Measurements from ENCODE around the gene KPNA2. TPM values are rescaled to one million over a fixed set of nuclear protein-coding genes. Genes with fewer than 3 reads are reported as not detected.
"Not testable (repeated sequence)": the region's sequence is repeated elsewhere in the genome, so short reads cannot be mapped to it uniquely, and the experiment has no call there.

The KPNA2 gene
- total and polyA plus RNA-seq, 5 donors: 16.5 to 29.5 (median 22.1) TPM

GRCh38 chr17:67998466-67998865 is 37.1 kb upstream of the KPNA2 start:
- Histone ChIP-seq H3K27me3 (ENCODE audit: control insufficient read depth, insufficient read depth) (no peaks in the 10 kb centered on the region), H3K27ac (ENCODE audit: low read length) (no peak overlapping the region), H3K9me3 (ENCODE audit: control insufficient read depth, low read length) (no peaks in the 10 kb centered on the region), H3K4me3 (ENCODE audit: low read length) (no peak overlapping the region), H3K4me1 (ENCODE audit: control insufficient read depth, insufficient read depth, low read length) (peaks cover 2% of the 10 kb centered on the region)
- 85% methylated on average over 2 of the region's 2 CpGs for WGBS
- DNase-seq: no peak
- intact Hi-C loops (cut with DNase I): no loop called here
- ATAC-seq: no peak

GRCh38 chr17:67999291-67999911 is 36.1 kb upstream of the KPNA2 start:
- 90% methylated on average over 3 of the region's 3 CpGs for WGBS
- Histone ChIP-seq H3K4me1 (ENCODE audit: control insufficient read depth, insufficient read depth, low read length) (peaks cover 2% of the 10 kb centered on the region), H3K27ac (ENCODE audit: low read length) (no peak overlapping the region), H3K4me3 (ENCODE audit: low read length) (no peak overlapping the region), H3K27me3 (ENCODE audit: control insufficient read depth, insufficient read depth) (no peaks in the 10 kb centered on the region), H3K9me3 (ENCODE audit: control insufficient read depth, low read length) (no peaks in the 10 kb centered on the region)
- no peak for ATAC-seq
- DNase-seq: no peak
- intact Hi-C loops (cut with DNase I): no loop called here

GRCh38 chr17:68004201-68004600 is 31.3 kb upstream of the KPNA2 start:
- DNase-seq (no peak), ATAC-seq (no peak)
- Histone ChIP-seq H3K4me3 (ENCODE audit: low read length) (no peak overlapping the region), H3K4me1 (ENCODE audit: control insufficient read depth, insufficient read depth, low read length) (peaks cover 3% of the 10 kb centered on the region), H3K27ac (ENCODE audit: low read length) (no peak overlapping the region), H3K9me3 (ENCODE audit: control insufficient read depth, low read length) (no peaks in the 10 kb centered on the region), H3K27me3 (ENCODE audit: control insufficient read depth, insufficient read depth) (no peaks in the 10 kb centered on the region)
- 88% methylated on average over 3 of the region's 3 CpGs for WGBS
- intact Hi-C loops (cut with DNase I): no loop called here

GRCh38 chr17:68006797-68007196 is 28.7 kb upstream of the KPNA2 start:
- WGBS: 45% methylated on average over 6 of the region's 6 CpGs
- Histone ChIP-seq H3K27me3 (ENCODE audit: control insufficient read depth, insufficient read depth) (no peaks in the 10 kb centered on the region), H3K4me3 (ENCODE audit: low read length) (no peak overlapping the region), H3K4me1 (ENCODE audit: control insufficient read depth, insufficient read depth, low read length) (peaks cover 3% of the 10 kb centered on the region), H3K27ac (ENCODE audit: low read length) (no peak overlapping the region), H3K9me3 (ENCODE audit: control insufficient read depth, low read length) (no peaks in the 10 kb centered on the region)
- DNase-seq: peak; percentile 59 to 90 (median 86)
- peak; percentile 88 to 97 for ATAC-seq
- intact Hi-C loops (cut with DNase I): no loop called here

- intact Hi-C loops (cut with DNase I): no loop called here
- WGBS: 49% methylated on average over 20 of the region's 20 CpGs
- ATAC-seq (peak in 1 of 2 donors; percentile 72), DNase-seq (peak; percentile 53 to 77 (median 73))
- peaks cover 3% of the 10 kb centered on the region for H3K4me1 ChIP-seq (ENCODE audit: control insufficient read depth, insufficient read depth, low read length)
- no peaks in the 10 kb centered on the region for H3K9me3 ChIP-seq (ENCODE audit: control insufficient read depth, low read length)
- no peaks in the 10 kb centered on the region for H3K27me3 ChIP-seq (ENCODE audit: control insufficient read depth, insufficient read depth)
- no peak overlapping the region for H3K4me3 ChIP-seq (ENCODE audit: low read length)
- no peak overlapping the region for H3K27ac ChIP-seq (ENCODE audit: low read length)
Measured at GRCh38 chr17:68011199-68011665, 24.3 kb upstream of the KPNA2 start.

- Histone ChIP-seq H3K27ac (ENCODE audit: low read length) (no peak overlapping the region), H3K4me3 (ENCODE audit: low read length) (no peak overlapping the region), H3K27me3 (ENCODE audit: control insufficient read depth, insufficient read depth) (no peaks in the 10 kb centered on the region), H3K9me3 (ENCODE audit: control insufficient read depth, low read length) (no peaks in the 10 kb centered on the region), H3K4me1 (ENCODE audit: control insufficient read depth, insufficient read depth, low read length) (no peaks in the 10 kb centered on the region)
- DNase-seq (no peak), ATAC-seq (no peak)
- intact Hi-C loops (cut with DNase I): no loop called here
Measured at GRCh38 chr17:68013385-68013784, 22.1 kb upstream of the KPNA2 start.

GRCh38 chr17:68015081-68015723 is 20.3 kb upstream of the KPNA2 start:
- DNase-seq: no peak
- Histone ChIP-seq H3K27ac (ENCODE audit: low read length) (no peak overlapping the region), H3K4me1 (ENCODE audit: control insufficient read depth, insufficient read depth, low read length) (no peaks in the 10 kb centered on the region), H3K27me3 (ENCODE audit: control insufficient read depth, insufficient read depth) (no peaks in the 10 kb centered on the region), H3K4me3 (ENCODE audit: low read length) (no peak overlapping the region), H3K9me3 (ENCODE audit: control insufficient read depth, low read length) (no peaks in the 10 kb centered on the region)
- no peak for ATAC-seq
- intact Hi-C loops (cut with DNase I): no loop called here
- WGBS: 92% methylated on average over 11 of the region's 11 CpGs

- Histone ChIP-seq H3K27me3 (ENCODE audit: control insufficient read depth, insufficient read depth) (no peaks in the 10 kb centered on the region), H3K4me1 (ENCODE audit: control insufficient read depth, insufficient read depth, low read length) (no peaks in the 10 kb centered on the region), H3K9me3 (ENCODE audit: control insufficient read depth, low read length) (no peaks in the 10 kb centered on the region), H3K4me3 (ENCODE audit: low read length) (no peak overlapping the region), H3K27ac (ENCODE audit: low read length) (no peak overlapping the region)
- 95% methylated on average over 2 of the region's 2 CpGs for WGBS
- DNase-seq (no peak), ATAC-seq (no peak)
- intact Hi-C loops (cut with DNase I): no loop called here
Measured at GRCh38 chr17:68016838-68017237, 18.7 kb upstream of the KPNA2 start.

GRCh38 chr17:68018493-68018892 is 17.0 kb upstream of the KPNA2 start:
- H3K27me3 ChIP-seq (ENCODE audit: control insufficient read depth, insufficient read depth); H3K4me3 ChIP-seq (ENCODE audit: low read length); intact Hi-C loops (cut with DNase I); H3K27ac ChIP-seq (ENCODE audit: low read length); H3K9me3 ChIP-seq (ENCODE audit: control insufficient read depth, low read length); H3K4me1 ChIP-seq (ENCODE audit: control insufficient read depth, insufficient read depth, low read length); DNase-seq; ATAC-seq: not testable (repeated sequence)
- WGBS: 95% methylated on average over 21 of the region's 21 CpGs

GRCh38 chr17:68019336-68019674 is 16.2 kb upstream of the KPNA2 start:
- WGBS: 80% methylated on average over 9 of the region's 9 CpGs
- Histone ChIP-seq H3K27me3 (ENCODE audit: control insufficient read depth, insufficient read depth) (no peaks in the 10 kb centered on the region), H3K4me1 (ENCODE audit: control insufficient read depth, insufficient read depth, low read length) (no peaks in the 10 kb centered on the region), H3K9me3 (ENCODE audit: control insufficient read depth, low read length) (no peaks in the 10 kb centered on the region), H3K4me3 (ENCODE audit: low read length) (no peak overlapping the region), H3K27ac (ENCODE audit: low read length) (no peak overlapping the region)
- ATAC-seq (no peak), DNase-seq (no peak)
- intact Hi-C loops (cut with DNase I): no loop called here

GRCh38 chr17:68019675-68020408 is 15.7 kb upstream of the KPNA2 start:
- peak; percentile 97 to 98 for ATAC-seq
- intact Hi-C loops (cut with DNase I): no loop called here
- Histone ChIP-seq H3K4me1 (ENCODE audit: control insufficient read depth, insufficient read depth, low read length) (no peaks in the 10 kb centered on the region), H3K27me3 (ENCODE audit: control insufficient read depth, insufficient read depth) (no peaks in the 10 kb centered on the region), H3K9me3 (ENCODE audit: control insufficient read depth, low read length) (no peaks in the 10 kb centered on the region), H3K4me3 (ENCODE audit: low read length) (peak overlapping the region; percentile 57), H3K27ac (ENCODE audit: low read length) (peak overlapping the region; percentile 65)
- WGBS: 1% methylated on average over 51 of the region's 51 CpGs
- DNase-seq: peak; percentile 94 to 98 (median 98)
